IPS-18a (cell line): ENCODE results near the gene CDK2AP2.
"Not testable (repeated sequence)": the region's sequence is repeated elsewhere in the genome, so short reads cannot be mapped to it uniquely, and the experiment has no call there.

ENCODE experiments used
- H3K27ac ChIP-seq: one replicate; pipeline ENCODE4 v1.5.1; 2013; ENCODE audit warnings: low read length
- H3K27me3 ChIP-seq: one replicate; pipeline ENCODE4 v1.6.1; 2013; ENCODE audit warnings: mild to moderate bottlenecking, low read length; ENCODE audit not compliant: control insufficient read depth, insufficient read depth
- H3K36me3 ChIP-seq: one replicate; pipeline ENCODE4 v1.6.1; 2013; ENCODE audit warnings: low read depth, low read length; ENCODE audit not compliant: control insufficient read depth
- H3K4me1 ChIP-seq: one replicate; pipeline ENCODE4 v1.6.1; 2013; ENCODE audit warnings: low read depth, low read length; ENCODE audit not compliant: control insufficient read depth
- H3K4me3 ChIP-seq: one replicate; pipeline ENCODE4 v1.5.1; 2013; ENCODE audit warnings: low read length
- H3K9ac ChIP-seq: one replicate; pipeline ENCODE4 v1.6.1; 2013; ENCODE audit warnings: mild to moderate bottlenecking, low read length, moderate library complexity
- H3K9me3 ChIP-seq: one replicate; pipeline ENCODE4 v1.6.1; 2013; ENCODE audit warnings: low read depth, low read length; ENCODE audit not compliant: control insufficient read depth

Gene CDK2AP2, protein sequence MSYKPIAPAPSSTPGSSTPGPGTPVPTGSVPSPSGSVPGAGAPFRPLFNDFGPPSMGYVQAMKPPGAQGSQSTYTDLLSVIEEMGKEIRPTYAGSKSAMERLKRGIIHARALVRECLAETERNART

DNA sequence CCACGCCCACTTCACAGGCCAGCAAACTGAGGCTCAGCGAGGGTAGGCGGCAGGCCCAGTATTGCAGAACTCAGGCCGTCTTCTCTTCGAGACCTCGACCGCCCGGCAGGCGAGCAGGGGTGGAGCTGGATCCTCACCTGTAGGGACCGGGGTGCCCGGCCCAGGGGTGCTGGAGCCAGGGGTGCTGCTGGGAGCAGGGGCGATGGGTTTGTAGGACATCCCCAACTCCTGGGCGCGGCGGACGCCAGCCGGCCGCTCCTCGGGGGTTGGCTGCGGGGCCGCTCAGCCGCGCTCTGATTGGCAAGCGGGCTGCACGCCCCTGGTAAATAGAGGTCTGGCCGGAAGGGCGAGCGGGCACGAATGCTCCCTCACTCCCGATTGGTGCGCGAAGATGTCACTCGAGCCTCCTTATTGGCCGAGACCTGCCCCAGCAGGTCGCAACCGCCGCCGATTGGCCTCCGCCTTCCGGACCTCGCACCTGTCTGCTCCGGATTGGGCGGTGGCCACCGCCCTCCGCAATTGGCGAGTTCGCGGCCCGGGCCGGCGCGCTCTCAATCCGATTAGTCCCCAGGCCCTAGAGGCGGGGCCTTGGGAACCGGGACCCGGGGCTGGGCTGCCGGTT, at the start of gene CDK2AP2:
CDK2AP2 (minus strand) TSS at position 299 of the 622 bp plus-strand sequence; CDS start at position 219, 80 bp downstream.
- H3K9ac ChIP-seq = peak within 1 kb of the TSS; percentile 81
- peak within 1 kb of the TSS; percentile 95 for H3K4me3 ChIP-seq
- no peaks in the 10 kb centered on the region for H3K9me3 ChIP-seq
- peak within 1 kb of the TSS; percentile 86 for H3K27ac ChIP-seq
- no peaks in the 10 kb centered on the region for H3K36me3 ChIP-seq
- H3K4me1 ChIP-seq = peaks cover 19% of the 10 kb centered on the region
- H3K27me3 ChIP-seq = peaks cover 16% of the 10 kb centered on the region

DNA sequence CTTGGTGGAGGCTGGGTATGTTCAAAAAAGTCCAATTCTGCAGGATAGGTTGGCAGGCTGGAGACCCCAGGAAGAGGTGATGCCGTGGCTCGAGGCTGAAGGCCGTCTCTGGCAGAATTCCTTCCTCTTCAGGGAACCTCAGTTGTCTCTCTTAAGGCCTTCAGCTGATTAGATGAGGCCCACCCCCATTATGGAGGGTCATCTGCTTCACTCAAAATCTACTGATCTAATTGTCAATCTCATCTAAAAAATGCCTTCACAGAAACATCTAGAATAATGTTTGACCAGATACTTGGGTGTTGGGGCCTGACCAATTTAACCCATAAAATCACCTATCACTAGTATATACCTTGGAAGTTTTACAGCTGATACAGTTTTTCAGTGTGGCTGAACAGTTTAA, 48.3 kb upstream of the CDK2AP2 start:
- Histone ChIP-seq H3K27ac (no peak overlapping the region), H3K36me3 (no peaks in the 10 kb centered on the region), H3K4me1 (no peaks in the 10 kb centered on the region), H3K9me3 (no peaks in the 10 kb centered on the region), H3K27me3 (no peaks in the 10 kb centered on the region), H3K9ac (no peak overlapping the region), H3K4me3 (no peak overlapping the region)

DNA sequence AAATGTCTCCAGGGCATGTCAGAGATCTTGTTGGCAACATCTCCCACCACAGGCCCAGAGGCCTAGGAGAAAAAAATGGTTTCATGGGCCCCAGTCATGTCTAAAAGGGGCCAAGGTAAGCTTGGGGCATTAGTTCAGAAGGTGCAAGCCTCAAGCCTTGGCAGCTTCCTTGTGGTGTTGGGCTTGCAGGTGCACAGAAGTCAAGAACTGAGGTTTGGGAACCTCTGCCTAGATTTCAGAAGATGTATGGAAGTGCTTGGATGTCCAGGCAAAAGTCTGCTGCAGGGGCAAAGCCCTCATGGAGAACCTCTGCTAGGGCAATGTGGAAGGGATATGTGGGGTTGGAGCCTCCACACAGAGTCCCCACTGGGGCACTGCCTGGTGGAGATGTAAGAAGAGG, 43.7 kb upstream of the CDK2AP2 start:
- H3K27ac ChIP-seq, H3K4me1 ChIP-seq, H3K36me3 ChIP-seq, H3K4me3 ChIP-seq, H3K9me3 ChIP-seq, H3K9ac ChIP-seq, H3K27me3 ChIP-seq: not testable (repeated sequence)

DNA sequence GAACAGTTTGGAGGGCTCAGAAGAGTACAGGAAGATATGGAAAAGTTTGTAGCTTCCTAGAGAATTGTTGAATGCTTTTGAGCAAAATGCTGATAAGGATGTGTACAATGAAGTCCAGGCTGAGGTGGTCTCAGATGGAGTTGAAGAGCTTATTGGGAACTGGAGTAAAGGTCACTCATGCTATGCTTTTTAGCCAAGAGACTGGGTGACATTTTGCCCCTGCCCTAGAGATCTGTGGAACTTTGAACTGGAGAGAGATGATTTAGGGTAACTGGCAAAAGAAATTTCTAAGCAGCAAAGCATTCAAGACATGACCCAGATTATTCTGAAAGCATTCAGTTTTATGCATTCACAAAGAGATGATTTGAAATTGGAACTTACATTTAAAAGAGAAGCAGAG, 43.2 kb upstream of the CDK2AP2 start:
- H3K27me3 ChIP-seq = no peaks in the 10 kb centered on the region
- H3K4me3 ChIP-seq = no peak overlapping the region
- H3K9me3 ChIP-seq = no peaks in the 10 kb centered on the region
- H3K4me1 ChIP-seq = no peaks in the 10 kb centered on the region
- no peaks in the 10 kb centered on the region for H3K36me3 ChIP-seq
- H3K27ac ChIP-seq = no peak overlapping the region
- no peak overlapping the region for H3K9ac ChIP-seq

DNA sequence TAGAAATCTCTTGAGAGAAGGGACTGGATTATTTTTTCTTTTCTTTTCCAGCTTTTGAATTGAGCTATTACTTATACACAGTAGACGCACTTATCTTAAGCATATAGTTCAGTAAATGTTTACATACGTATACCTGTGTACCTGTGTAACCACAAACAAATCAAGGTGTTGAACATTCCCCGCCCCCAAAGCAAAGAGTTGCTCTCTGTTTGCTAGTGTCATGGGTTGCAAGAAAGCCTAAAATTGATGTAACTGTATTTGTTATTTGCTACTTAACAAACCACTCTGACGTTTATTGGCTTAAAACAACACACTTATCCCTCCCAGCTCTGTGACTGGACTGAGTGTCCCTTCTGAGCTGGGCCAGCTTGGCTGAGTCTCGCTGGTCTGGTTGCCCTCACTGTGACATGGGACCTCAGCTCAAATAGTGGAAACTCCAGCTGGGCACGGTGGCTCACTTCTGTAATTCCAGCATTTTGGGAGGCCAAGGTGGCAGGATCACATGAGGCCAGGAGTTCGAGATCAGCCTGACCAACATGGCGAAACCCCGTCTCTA, 40.7 kb upstream of the CDK2AP2 start:
- Histone ChIP-seq H3K9me3 (no peaks in the 10 kb centered on the region), H3K4me1 (no peaks in the 10 kb centered on the region), H3K9ac (no peak overlapping the region)

DNA sequence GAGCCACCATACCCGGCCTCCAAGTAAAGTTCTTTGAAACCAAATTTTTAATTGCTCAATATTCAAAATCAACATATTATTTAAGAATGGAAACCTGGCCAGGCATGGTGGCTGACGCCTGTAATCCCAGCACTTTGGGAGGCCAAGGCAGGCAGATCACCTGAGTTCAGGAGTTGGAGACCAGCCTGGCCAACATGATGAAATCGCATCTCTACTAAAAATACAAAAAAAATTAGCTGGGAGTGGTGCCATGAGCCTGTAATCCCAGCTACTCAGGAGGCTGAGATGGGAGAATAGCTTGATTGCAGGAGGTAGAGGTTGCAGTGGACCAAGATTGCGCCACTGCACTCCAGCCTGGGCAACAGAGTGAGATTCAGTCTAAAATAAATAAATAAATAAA, 40.1 kb upstream of the CDK2AP2 start:
- H3K9me3 ChIP-seq, H3K27ac ChIP-seq, H3K27me3 ChIP-seq, H3K36me3 ChIP-seq, H3K9ac ChIP-seq, H3K4me1 ChIP-seq, H3K4me3 ChIP-seq: not testable (repeated sequence)

More for the DNA sequence above, 40.7 kb upstream of the CDK2AP2 start:
- Histone ChIP-seq H3K27ac (no peak overlapping the region), H3K4me3 (no peak overlapping the region), H3K36me3 (no peaks in the 10 kb centered on the region), H3K27me3 (no peaks in the 10 kb centered on the region)

DNA sequence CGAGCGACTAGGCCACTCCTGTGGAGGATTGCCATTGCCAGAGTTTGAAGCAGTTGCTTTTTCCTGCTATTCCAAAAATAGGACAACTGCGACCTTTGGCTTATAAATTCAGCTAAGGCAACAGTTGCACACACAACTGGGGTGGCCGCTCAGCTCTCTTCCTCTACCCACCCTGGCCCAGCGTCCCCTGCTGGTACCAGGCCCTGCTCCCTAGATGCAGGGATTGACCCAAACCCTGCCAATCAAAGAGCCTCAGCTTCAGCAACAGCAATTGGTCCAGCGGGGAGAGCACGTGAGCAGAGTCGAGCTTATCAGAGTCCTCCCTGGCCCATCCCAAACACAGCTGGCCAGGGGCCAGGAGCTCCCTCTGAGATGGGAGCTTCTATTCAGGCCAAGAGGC, 37.3 kb upstream of the CDK2AP2 start:
- Histone ChIP-seq H3K9me3 (no peaks in the 10 kb centered on the region), H3K4me1 (peaks cover 6% of the 10 kb centered on the region), H3K27me3 (no peaks in the 10 kb centered on the region), H3K27ac (no peak overlapping the region), H3K4me3 (no peak overlapping the region), H3K9ac (no peak overlapping the region), H3K36me3 (no peaks in the 10 kb centered on the region)

DNA sequence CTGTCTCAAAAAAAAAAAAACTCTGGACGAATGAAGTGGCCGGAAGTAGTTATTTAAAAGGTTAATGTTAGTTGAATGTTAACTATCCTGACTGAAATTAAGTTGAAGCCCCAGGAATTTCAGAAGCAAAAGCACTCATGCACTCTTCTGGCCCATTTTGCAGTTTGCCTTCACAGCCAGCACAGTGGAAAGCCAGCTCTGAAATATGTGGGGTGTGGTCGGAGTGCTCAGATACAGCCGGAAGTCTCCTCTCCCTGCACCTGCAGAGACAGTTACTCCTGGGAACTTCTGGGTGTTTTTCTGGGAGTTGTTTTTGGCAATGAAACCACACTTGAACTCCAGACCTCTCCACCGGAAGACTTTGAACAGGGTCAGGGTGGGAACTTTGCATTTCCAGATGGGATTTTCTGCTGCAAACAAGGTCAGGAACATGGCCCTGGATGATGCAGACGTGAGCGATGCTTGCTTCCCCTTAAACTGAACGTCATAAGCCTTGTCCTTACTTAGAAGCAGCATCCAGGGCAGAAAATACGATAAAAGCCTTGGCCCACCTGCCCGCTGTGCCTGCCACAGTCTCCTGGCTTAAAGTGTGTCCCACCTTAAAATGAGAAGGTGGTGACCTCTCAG, 36.8 kb upstream of the CDK2AP2 start:
- Histone ChIP-seq H3K9ac (no peak overlapping the region), H3K36me3 (no peaks in the 10 kb centered on the region), H3K4me1 (peaks cover 6% of the 10 kb centered on the region), H3K9me3 (no peaks in the 10 kb centered on the region), H3K27me3 (no peaks in the 10 kb centered on the region), H3K4me3 (no peak overlapping the region), H3K27ac (no peak overlapping the region)

DNA sequence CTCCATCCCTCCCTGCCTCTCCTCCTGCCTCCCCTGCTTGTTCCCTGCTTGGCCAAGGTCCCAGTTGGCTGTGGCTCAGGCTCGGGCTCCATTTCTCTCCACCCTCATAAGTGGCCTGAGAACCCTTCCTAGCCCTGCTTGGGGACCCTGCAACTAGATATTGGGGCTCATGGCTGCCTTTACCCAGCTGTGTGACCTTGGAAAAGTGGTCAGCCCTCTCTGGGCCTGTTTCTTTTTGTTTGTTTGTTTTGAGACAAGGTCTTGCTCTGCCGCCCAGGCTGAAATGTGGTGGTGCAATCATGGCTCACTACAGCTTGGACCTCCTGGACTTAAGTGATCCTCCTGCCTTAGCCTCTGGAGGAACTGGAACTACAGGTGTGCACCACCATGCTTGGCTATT, 35.6 kb upstream of the CDK2AP2 start:
- H3K9ac ChIP-seq = no peak overlapping the region
- no peaks in the 10 kb centered on the region for H3K27me3 ChIP-seq
- H3K36me3 ChIP-seq = no peaks in the 10 kb centered on the region
- H3K9me3 ChIP-seq = no peaks in the 10 kb centered on the region
- H3K4me3 ChIP-seq = no peak overlapping the region
- peaks cover 6% of the 10 kb centered on the region for H3K4me1 ChIP-seq
- H3K27ac ChIP-seq = no peak overlapping the region

DNA sequence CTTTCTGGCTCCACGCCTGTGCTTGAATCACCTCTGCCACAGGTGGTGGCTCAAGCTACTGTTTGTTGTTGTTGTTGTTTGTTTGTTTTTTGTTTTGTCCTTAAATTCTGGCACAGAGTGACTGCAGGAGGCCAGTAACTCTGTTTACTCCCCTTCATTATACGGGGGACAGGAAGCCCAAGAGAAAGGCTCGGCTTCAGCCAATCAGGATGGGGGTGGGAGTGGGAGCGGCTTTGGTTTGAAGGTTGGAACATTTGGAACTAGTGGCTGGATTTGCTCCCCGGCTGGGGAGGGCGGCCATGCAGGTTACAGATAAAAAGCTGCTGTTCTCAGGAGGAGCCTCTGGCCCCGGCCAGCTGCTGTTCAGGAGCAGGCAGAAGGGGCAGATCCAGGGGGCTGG, 35.0 kb upstream of the CDK2AP2 start:
- H3K4me1 ChIP-seq = peaks cover 6% of the 10 kb centered on the region
- H3K9ac ChIP-seq = no peak overlapping the region
- H3K36me3 ChIP-seq = no peaks in the 10 kb centered on the region
- H3K9me3 ChIP-seq = no peaks in the 10 kb centered on the region
- H3K27me3 ChIP-seq = no peaks in the 10 kb centered on the region
- H3K4me3 ChIP-seq = no peak overlapping the region
- H3K27ac ChIP-seq = no peak overlapping the region

DNA sequence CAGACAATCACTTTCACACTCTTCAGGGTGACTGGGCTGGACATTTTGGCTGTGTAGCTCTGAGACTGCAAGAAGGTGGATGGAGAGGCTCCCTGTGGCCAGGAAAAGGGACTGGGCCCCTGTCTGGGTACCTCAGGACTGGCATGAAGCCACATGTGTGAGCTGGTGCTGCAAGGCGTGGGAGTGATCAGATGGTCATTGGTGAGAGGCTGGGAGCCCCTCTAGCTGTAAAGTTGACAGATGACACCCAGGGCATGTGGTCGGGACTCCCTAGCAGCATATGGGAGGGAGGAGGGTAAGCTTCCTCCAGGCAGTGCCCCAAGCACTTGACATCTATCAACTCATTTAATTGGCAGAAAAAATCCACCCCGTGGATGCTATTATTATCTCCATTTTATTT, 34.2 kb upstream of the CDK2AP2 start:
- Histone ChIP-seq H3K27ac (no peak overlapping the region), H3K9ac (no peak overlapping the region), H3K36me3 (no peaks in the 10 kb centered on the region), H3K9me3 (no peaks in the 10 kb centered on the region), H3K4me3 (no peak overlapping the region), H3K4me1 (peaks cover 6% of the 10 kb centered on the region), H3K27me3 (no peaks in the 10 kb centered on the region)

DNA sequence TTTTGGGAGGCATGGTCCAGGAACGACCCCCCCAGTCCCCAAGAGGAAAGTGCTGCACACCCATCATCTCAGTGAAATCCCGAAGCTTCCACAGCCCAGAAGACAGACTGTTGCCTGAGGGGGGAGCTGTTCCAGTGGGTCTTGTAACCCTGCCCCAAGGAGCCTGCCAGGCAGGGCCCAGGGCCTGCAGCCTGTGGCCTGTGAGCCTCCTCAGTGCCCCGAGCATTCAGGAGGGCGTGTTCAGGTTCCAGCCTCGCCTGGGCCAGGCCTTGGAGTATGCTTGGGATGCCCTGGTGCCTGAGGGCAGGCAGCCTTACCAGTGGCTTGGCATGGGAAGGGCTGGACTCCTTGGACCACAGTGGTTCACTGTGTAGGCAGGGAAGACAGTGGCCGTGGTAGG, 33.2 kb upstream of the CDK2AP2 start:
- no peak overlapping the region for H3K4me3 ChIP-seq
- H3K27me3 ChIP-seq = no peaks in the 10 kb centered on the region
- H3K36me3 ChIP-seq = no peaks in the 10 kb centered on the region
- H3K4me1 ChIP-seq = peaks cover 6% of the 10 kb centered on the region
- H3K9me3 ChIP-seq = no peaks in the 10 kb centered on the region
- H3K9ac ChIP-seq = no peak overlapping the region
- no peak overlapping the region for H3K27ac ChIP-seq
